Sigmoid colon (tissue), 7 donors: Measurements from ENCODE around the gene THAP4. TPM values are rescaled to one million over a fixed set of nuclear protein-coding genes. Genes with fewer than 3 reads are reported as not detected.

Experiments used
- DNase-seq: peaks from one replicate; pipeline ENCODE4 v3.0.0-alpha.2; 2019
- H3K27ac ChIP-seq, 4 donors: fragments of 200-600 bp; sonication (generic); one replicate each; pipeline ENCODE4 v1.5.1; 2016 to 2019; ENCODE audit warnings: mild to moderate bottlenecking in 1 of 4
- H3K27me3 ChIP-seq, 3 donors: fragments of 200-600 bp; sonication (generic); one replicate each; pipeline ENCODE4 v1.5.1; 2019; ENCODE audit warnings: mild to moderate bottlenecking in 1 of 3
- H3K36me3 ChIP-seq, 4 donors: fragments of 200-600 bp; sonication (generic); one replicate each; pipeline ENCODE4 v1.5.1; 2016 to 2019
- H3K4me1 ChIP-seq, 4 donors: fragments of 200-600 bp; sonication (generic); one replicate each; pipeline ENCODE4 v1.5.1; 2017 to 2019
- H3K4me3 ChIP-seq, 4 donors: fragments of 200-600 bp; sonication (generic); one replicate each; pipeline ENCODE4 v1.5.1; 2017 to 2019; ENCODE audit warnings: mild to moderate bottlenecking in 2 of 4, moderate library complexity in 1 of 4
- H3K9me3 ChIP-seq, 4 donors: fragments of 200-600 bp in 3 of 4; sonication (generic) in 3 of 4; one replicate each; pipeline versions ENCODE4 v1.5.1 to v1.6.1; 2013 to 2019
- CTCF ChIP-seq, 4 experiments: fragments of 450-650 bp in 3 of 4; fragments of 200-600 bp in 1 of 4; IDR thresholded peaks; one replicate each; pipeline ENCODE4 v1.5.1; 2016 to 2019; ENCODE audit warnings: antibody characterized with exemption in 4 of 4, mild to moderate bottlenecking in 3 of 4, moderate library complexity in 2 of 4
- EP300 ChIP-seq, 4 donors: sonication (generic); formaldehyde crosslinking; IDR thresholded peaks; one replicate each; pipeline ENCODE4 v1.6.1; 2017; ENCODE audit warnings: antibody characterized with exemption in 4 of 4
- POLR2A ChIP-seq, 2 donors: fragments of 450-650 bp; IDR thresholded peaks; one replicate each; pipeline ENCODE4 v1.6.1; 2016; ENCODE audit warnings: antibody characterized with exemption in 2 of 2, mild to moderate bottlenecking in 2 of 2, moderate library complexity in 2 of 2
- POLR2AphosphoS5 ChIP-seq, 4 donors: sonication (generic); formaldehyde crosslinking; IDR thresholded peaks; one replicate each; pipeline ENCODE4 v1.6.1; 2017; ENCODE audit warnings: antibody characterized with exemption in 4 of 4
- WGBS, 2 donors: extraction: QIAGEN DNeasy Blood & Tissue Kit; methylation state at CpG; one replicate each; pipeline ENCODE4 v1.1.7; 2013; 5-methylcytosine and 5-hydroxymethylcytosine counted together
- intact Hi-C: fragments of 100-400 bp; cut with DNase I; formaldehyde crosslinking; loops from one replicate; pipeline ENCODE4 v1.15.1; 2023
- polyA plus RNA-seq, 3 donors: library from polyadenylated mRNA; stranded (reverse); fragments of 200-250 nt; gene quantifications; one replicate each; pipeline ENCODE4 v1.2.3, GENCODE V29; 2013
- total RNA-seq, 4 donors: library from RNA; depleted of rRNA; stranded (reverse); fragments of >200 nt; gene quantifications; one replicate each; pipeline ENCODE4 v1.1.0, GENCODE V29; 2016
- donor health status: healthy with polysubstance abuse.
- donor health status: Bipolar disorder and iron deficiency.
- donor health status: healthy.

The THAP4 gene
- total and polyA plus RNA-seq, 7 donors = 28.9 to 112 (median 44.7) TPM

- H3K9me3 ChIP-seq = no peaks in the 10 kb centered on the region
- H3K36me3 ChIP-seq = peaks cover 0 to 5% (median 2%) of the 10 kb centered on the region in 4 donors
- 95 to 97% methylated on average over 13 of the region's 13 CpGs for WGBS, 2 donors
- TF ChIP-seq POLR2A (IDR thresholded peaks at IDR 0.05) = no peak
- no peak for TF ChIP-seq POLR2AphosphoS5 (IDR thresholded peaks at IDR 0.05)
- TF ChIP-seq EP300 (IDR thresholded peaks at IDR 0.05) = no peak
- TF ChIP-seq CTCF (IDR thresholded peaks at IDR 0.05) = no peak
- DNase-seq = no peak
- H3K4me1 ChIP-seq = peaks cover 0 to 26% (median 23%) of the 10 kb centered on the region in 4 donors
- no peaks in the 10 kb centered on the region for H3K27me3 ChIP-seq
- H3K4me3 ChIP-seq = no peak overlapping the region
- peak overlapping the region; percentile 80 to 84 (median 84) for H3K27ac ChIP-seq
- intact Hi-C loops = loop anchor here (2.0 to 5.0 kb wide), 4 partner anchors 44 to 254 kb away; partner anchors contain the start of genes FARP2 and STK25
These were observed 25.9 kb downstream of the THAP4 start for GRCh38 chr2:241611062-241611461.

- WGBS, 2 donors = 9 to 10% methylated on average over 76 of the region's 76 CpGs
- intact Hi-C loops = loop anchor here (1.0 to 5.0 kb wide), 5 partner anchors 27 to 253 kb away; partner anchors contain the start of genes ATG4B, FARP2, STK25 and THAP4
- H3K4me3 ChIP-seq = peak overlapping the region; percentile 45 to 67 (median 66)
These were observed 26.8 kb downstream of the THAP4 start for GRCh38 chr2:241609859-241610793.

GRCh38 chr2:241608881-241609280, 28.1 kb downstream of the THAP4 start:
- H3K27me3 ChIP-seq = no peaks in the 10 kb centered on the region
- DNase-seq = no peak
- 73 to 89% methylated on average over 10 of the region's 10 CpGs for WGBS, 2 donors
- H3K27ac ChIP-seq = no peak overlapping the region
- no peak overlapping the region for H3K4me3 ChIP-seq
- H3K4me1 ChIP-seq = peaks cover 0 to 26% (median 20%) of the 10 kb centered on the region in 4 donors
- peaks cover 0 to 26% (median 9%) of the 10 kb centered on the region in 4 donors for H3K36me3 ChIP-seq
- TF ChIP-seq EP300 (IDR thresholded peaks at IDR 0.05) (no peak), POLR2AphosphoS5 (IDR thresholded peaks at IDR 0.05) (no peak), POLR2A (IDR thresholded peaks at IDR 0.05) (no peak), CTCF (IDR thresholded peaks at IDR 0.05) (no peak)
- H3K9me3 ChIP-seq = no peaks in the 10 kb centered on the region
- intact Hi-C loops = no loop called here

More at GRCh38 chr2:241609859-241610793, 26.8 kb downstream of the THAP4 start:
- Histone ChIP-seq H3K27ac (peak overlapping the region; percentile 80 to 84 (median 84)), H3K27me3 (no peaks in the 10 kb centered on the region), H3K36me3 (peaks cover 0 to 14% (median 7%) of the 10 kb centered on the region in 4 donors), H3K4me1 (peaks cover 0 to 26% (median 23%) of the 10 kb centered on the region in 4 donors), H3K9me3 (no peaks in the 10 kb centered on the region)
- TF ChIP-seq CTCF (IDR thresholded peaks at IDR 0.05) (peak in 3 of 4 experiments; percentile 21 to 73 (median 45)), POLR2A (IDR thresholded peaks at IDR 0.05) (peak in 1 of 2 donors; percentile 8), EP300 (IDR thresholded peaks at IDR 0.05) (no peak), POLR2AphosphoS5 (IDR thresholded peaks at IDR 0.05) (peak in 2 of 4 donors; percentile 30 to 37)
- DNase-seq = peak; percentile 93

GRCh38 chr2:241607162-241607885, 29.6 kb downstream of the THAP4 start:
- no peaks in the 10 kb centered on the region for H3K9me3 ChIP-seq
- peaks cover 0 to 24% (median 20%) of the 10 kb centered on the region in 4 donors for H3K4me1 ChIP-seq
- TF ChIP-seq CTCF (IDR thresholded peaks at IDR 0.05) (no peak), EP300 (IDR thresholded peaks at IDR 0.05) (no peak), POLR2A (IDR thresholded peaks at IDR 0.05) (no peak), POLR2AphosphoS5 (IDR thresholded peaks at IDR 0.05) (no peak)
- no peak for DNase-seq
- intact Hi-C loops = no loop called here
- WGBS, 2 donors = 97 to 98% methylated on average over 27 of the region's 27 CpGs
- H3K4me3 ChIP-seq = no peak overlapping the region
- no peaks in the 10 kb centered on the region for H3K27me3 ChIP-seq
- H3K27ac ChIP-seq = no peak overlapping the region
- H3K36me3 ChIP-seq = peaks cover 0 to 37% (median 14%) of the 10 kb centered on the region in 4 donors
